GM19397 (cell line): ENCODE measurements around the gene SS18L1.

Experiments used
- ATAC-seq: cut with Tn5 transposase; IDR thresholded peaks from one replicate; pipeline ENCODE4 v1.9.1; 2021; ENCODE audit warnings: mild to moderate bottlenecking, moderate library complexity; ENCODE audit not compliant: unreplicated experiment

Gene SS18L1

DNA sequence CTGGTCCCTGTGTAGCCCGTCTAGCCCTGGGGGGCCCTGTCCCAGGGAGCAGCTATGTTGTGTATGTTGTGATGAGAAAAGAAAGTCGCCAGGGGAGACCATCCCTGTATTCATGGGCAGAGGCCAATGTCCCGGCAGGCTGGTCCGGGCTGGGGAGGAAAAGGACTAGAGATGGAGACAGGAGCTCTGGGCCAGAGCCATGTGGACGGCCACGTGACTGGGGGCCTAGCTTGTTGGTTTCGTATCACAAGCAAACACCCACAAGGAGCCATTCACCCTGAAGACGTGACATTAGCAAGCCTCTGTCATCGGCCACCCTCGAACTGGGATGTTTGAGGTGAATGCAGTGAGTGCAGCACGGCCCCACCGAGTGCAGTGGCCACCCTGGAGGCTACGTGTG lies 79.4 kb downstream of the SS18L1 start:
- ATAC-seq: no peak

DNA sequence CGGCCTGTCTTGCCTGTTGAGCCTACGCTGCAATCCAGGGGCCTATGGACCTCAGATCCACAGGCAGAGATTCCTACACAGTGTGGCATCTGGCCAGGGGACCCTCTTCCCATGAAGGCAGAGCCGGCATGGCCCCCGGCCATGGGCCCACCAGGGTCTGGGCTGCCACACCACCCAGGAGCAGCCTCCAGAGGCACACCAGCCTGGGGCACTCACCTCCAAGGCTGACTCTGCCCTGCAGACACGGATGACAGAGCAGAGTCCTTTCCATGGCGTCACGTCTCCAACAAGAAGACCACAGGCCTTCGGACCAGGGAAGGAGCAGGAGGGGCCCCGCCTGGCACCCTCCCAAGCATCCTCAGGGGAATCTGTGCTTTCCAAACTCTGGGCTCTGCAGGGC lies 80.0 kb downstream of the SS18L1 start:
- ATAC-seq: no peak

DNA sequence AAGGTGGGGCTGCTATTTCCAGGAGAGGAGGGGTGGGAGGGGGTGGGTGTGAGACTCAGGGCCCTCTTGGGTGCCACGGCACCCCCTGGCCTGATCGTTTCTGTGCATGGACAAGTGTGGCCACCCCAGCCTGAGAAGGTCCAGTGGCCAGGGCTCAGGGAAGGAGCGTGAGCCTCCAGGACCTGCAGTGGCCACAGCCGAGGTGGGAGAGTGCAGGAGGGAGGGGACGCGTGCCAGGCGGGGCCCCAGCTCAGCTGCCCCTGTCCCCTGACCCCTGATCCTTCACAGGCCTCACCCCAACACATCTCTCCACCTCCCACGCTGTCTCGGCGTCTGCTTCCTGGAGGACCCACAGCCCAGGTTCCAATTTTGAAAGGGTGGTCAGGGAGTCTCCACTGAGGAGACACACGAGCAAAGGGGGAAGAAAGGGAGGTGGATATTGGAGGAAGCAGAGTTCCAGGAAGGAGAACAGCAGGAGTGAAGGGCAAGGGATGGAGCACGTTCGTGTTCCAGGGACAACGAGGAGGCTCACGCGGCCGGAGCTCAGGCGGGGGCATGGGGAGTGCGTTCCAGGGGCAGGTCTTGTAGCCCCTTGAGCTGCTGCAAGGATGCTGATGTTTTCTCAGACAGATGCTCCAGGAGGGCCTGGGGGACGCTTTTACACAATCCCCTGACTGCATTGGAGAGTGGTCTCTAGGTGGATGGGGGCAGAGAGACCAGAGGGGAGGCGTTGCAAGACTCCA lies 80.7 kb downstream of the SS18L1 start:
- no peak for ATAC-seq

DNA sequence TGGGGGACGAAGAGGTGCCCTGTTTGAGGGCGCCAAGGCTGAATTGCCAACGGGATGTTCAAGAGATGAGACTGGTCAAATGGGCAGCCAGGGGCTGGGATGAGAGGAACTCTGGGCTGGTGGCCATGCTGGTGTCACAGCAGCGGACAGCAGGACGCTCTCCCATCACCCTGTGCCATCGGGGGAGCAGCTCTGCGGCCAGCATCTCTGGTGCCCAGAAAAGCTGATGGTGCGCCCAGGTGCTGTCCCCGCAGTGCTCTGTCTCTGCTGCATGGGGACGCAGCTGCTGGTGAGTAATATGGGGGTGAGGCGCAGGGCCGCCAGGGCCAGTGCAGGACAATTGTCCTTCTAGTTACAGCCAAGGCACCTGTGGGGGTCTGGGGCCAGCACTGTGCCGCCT lies 81.5 kb downstream of the SS18L1 start:
- ATAC-seq: no peak

DNA sequence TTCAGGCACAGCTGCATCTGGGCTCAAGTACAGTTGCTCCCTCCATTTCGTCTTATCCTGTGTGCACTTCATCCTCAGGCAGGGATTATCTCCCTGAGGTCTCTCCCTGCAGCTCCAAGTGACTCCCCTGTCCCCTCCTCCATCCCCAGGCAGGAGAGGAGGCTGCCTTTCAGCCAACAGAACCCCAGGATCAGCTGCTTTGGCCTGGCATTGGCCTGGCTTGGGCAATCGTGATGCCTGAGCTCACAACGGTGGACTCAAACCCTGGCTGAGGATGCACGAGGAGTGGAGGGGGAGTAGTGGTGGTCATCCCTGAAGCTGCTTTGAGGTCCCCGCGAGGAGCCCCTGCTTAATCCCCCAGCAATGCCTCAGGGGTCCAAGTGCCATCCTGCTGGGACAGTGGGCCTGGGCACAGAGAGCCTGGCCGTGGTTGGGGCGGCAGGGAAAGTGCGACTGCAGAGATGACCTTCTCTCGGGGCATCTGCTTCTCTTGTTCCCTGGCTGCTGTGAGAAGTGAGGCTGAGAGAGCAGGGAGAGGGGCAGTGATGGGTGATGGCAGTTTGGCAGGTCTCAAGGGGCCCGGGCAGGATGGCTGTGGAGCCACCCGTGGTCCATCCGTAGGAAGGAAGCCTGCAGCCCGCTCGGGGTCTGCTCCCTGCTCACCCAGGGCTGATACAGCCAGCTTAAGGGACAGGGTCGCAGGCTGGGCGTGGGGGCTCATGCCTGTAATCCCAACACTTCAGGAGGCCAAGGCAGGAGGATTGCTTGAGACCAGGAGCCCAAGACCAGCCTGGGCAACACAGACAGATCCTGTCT lies 82.5 kb downstream of the SS18L1 start:
- no peak for ATAC-seq

DNA sequence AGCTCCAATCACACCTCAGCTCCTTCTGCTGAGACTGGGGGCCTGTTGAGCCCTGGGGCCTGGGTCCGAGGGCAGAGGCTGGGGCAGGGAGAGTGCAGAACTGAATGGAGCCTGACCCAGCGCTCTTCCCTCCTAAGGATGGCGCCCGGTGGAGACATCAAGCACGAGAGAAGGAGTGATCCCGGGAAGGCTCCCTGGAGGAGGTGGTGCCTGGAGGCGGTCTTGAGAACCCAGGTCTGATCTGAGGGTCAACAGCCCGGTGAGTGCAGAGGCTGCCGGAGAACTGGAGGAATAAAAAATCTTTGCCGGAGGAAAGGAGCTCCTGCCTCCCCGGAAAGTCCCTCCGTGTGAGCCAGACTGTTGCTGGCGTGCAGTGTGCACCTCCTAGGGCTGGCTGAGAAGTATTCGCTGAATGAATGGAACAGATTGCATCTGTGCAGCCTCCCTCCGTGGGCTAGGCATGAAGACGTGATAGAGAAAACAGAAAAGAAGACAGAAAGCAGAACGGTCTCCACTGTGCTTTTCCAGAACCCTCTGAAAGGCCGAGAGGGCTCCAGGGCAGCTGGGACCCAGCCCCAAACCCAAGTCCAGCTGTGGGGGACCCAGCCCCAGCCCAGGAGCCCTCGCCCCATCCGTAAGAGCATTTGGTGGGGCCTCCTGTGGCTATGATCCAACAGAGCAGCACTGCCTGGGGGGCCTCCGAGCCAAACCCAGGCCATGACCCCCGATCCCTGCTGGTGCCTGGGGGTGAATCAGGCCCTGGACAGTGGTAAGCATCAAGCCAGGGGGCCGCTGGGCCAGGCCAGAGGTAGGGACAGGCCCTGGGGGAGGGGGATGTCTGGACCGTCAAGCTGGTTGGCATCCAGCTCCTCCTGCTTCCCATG lies 83.4 kb downstream of the SS18L1 start:
- no peak for ATAC-seq

DNA sequence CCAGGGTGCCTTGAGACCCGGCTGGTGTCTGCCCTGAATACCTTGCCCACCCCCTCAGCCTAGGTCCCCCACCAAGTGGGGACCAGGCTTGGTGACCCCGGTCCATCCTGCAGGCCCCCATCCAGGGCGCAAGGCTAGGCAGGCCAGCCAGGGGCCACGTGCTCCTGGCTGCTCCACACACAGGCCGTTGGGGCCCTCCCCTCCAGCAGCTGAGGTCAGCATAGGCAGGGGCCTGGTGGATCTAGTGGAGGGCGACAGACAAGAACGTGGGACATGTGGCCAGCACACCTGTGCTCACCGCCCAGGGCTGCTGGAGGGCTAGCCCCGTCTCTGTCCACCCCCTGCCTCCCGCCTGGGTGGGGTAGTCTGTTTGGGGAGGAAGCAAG lies 84.0 kb downstream of the SS18L1 start:
- no peak for ATAC-seq

DNA sequence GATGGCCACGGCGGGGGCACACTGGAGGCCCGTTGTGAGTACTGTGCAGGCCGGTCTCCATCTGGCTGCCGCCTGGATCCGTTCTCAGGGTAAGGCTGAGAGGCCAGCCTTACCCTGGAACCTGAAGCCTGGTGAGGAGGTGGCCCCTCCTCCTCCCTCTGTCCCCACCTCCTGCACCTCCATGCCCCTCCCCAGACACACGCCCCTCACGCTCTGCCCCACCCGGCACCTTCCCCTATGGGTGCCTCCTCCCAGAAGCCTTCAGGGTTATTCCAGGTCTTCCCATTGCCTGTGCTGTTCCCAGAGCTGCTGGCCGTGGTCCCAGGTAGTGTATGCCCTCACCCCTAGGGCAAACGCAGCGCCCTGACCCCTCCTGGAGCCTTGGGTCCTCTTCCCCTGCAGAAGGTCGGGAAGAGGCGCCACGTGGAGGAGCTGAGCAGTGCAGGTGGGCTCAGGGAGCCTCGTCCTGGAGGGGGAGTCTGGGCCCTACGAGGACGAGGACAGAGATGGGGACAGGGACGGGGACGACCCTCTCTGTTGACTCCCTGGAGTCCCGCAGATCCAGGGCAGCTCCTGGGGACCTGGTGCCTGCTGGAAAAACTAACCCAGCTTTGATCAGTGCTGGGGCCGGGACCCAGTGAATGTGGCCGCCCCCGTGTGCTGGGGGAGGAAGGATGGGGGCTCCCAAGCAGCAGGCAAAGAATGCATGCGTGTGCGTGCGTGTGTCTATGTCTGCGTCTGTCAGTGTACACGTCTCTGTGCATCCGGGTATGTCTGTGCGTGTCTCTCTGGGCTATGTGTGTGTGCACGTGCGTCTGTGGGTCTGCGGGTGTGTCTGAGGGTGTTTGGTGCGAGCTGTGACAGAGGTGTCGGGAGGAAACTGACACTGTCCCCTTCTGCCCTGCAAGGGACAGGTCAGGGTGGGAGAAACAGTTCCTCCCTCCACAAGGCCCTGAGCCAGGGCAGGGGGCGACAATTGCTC lies 84.7 kb downstream of the SS18L1 start:
- no peak for ATAC-seq

DNA sequence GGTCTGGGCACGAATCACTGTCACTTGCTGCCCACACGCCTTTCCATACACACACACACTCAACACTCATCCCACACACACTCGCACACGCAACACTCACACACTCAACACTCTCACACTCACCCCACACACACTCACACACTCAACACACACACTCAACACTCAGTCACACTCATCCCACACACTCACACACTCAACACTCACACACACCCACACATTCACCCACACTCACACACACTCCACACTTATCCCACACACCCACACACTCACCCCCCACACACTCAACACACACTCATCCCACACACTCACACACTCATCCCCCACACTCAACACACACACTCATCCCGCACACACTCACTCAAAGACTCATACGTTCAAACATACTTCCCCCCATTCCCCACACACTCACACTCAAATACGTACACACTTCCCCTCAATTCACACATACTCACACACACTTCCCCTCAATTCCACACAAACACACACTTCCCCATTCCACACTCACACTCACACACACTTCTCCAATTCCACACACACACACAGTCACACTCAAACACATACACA lies 85.5 kb downstream of the SS18L1 start:
- ATAC-seq: no peak

DNA sequence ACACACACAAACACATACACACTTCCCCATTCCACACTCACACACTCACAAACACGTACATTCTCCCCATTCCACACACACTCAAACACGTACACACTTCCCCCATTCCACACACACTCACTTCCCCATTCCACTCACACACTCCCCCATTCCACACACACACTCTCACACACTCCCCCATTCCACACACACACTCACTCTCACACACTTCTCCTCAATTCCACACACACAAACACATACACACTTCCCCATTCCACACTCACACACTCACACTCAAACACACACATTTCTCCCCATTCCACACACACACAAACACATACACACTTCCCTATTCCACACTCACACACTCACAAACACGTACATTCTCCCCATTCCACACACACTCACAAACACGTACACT lies 86.1 kb downstream of the SS18L1 start:
- no peak for ATAC-seq

DNA sequence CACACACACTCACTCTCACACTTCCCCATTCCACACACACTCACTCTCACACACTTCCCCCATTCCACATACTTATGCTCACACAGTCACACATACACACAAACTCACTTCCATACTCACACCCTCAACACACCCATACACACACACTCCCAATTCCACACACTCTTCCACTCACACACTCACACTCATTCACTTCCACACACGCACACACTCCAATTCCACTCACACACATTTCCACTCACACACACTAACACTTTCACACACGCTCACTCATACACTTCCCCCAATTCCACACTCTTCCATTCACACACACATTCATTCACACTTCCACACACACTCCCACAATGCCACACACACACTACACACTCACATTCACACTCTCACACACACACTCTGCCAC lies 86.7 kb downstream of the SS18L1 start:
- no peak for ATAC-seq

DNA sequence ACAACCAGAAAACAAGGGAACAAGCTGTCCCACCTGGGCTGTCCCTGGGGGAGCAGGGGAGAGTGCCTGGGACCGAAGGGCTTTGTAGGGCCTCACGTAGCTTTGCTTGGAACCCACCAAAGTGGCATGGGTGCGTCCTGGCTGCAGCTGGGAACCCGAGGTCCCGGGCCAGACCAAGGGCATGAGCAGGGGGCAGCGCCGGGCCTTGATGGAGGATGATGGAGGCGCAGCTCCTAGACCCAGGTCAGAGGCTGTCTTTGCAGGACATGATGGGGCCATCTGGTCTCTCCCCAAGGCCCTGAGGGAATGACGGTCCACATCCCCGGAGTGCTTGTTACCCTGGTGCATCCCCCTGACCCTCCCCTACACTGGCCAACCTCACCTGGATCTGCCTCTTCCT lies 87.1 kb downstream of the SS18L1 start:
- ATAC-seq: no peak

DNA sequence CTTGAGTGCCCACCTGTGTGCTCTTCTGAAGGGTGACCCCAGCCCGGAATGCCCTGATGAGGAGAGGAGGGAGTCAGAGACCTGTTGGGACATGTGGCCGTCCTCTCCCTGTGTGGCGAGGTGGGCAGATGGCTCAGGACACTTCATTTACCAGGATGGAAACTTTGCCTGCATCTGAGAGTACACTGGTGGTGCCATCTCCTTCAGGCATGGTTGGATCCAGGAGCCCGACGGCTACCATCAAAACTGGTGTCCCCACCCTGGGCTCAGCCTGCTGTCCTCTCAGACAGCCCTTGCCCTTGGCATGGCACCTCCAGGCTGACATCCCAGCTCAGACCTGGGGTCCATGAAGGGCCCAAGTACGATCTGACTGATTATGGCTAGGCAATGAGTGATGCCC lies 87.7 kb downstream of the SS18L1 start:
- no peak for ATAC-seq
